Colonic mucosa (tissue), 4 donors: ENCODE results near the gene NRDC. TPM values are rescaled to one million over a fixed set of nuclear protein-coding genes. Genes with fewer than 3 reads are reported as not detected.

Source experiments
- DNase-seq: peaks from one replicate; pipeline ENCODE4 v3.0.0-alpha.2; 2020
- H3K27ac ChIP-seq: fragments of 200-600 bp; one replicate; pipeline ENCODE4 v1.8.0; 2021
- H3K27me3 ChIP-seq: fragments of 200-600 bp; one replicate; pipeline ENCODE4 v1.8.0; 2021
- H3K36me3 ChIP-seq: fragments of 200-600 bp; one replicate; pipeline ENCODE4 v1.8.0; 2021
- H3K4me1 ChIP-seq: fragments of 200-600 bp; one replicate; pipeline ENCODE4 v1.8.0; 2021; ENCODE audit warnings: mild to moderate bottlenecking
- H3K4me3 ChIP-seq: fragments of 200-600 bp; one replicate; pipeline ENCODE4 v1.8.0; 2021
- H3K9ac ChIP-seq, 2 donors: one replicate each; pipeline ENCODE4 v1.7.0; 2013; ENCODE audit warnings: control low read depth in 2 of 2, low read depth in 2 of 2, low read length in 2 of 2
- H3K9me3 ChIP-seq: fragments of 200-600 bp; one replicate; pipeline ENCODE4 v1.8.0; 2021
- CTCF ChIP-seq: fragments of 200-600 bp; IDR thresholded peaks from one replicate; pipeline ENCODE4 v1.8.0; 2022; ENCODE audit warnings: antibody characterized with exemption, mild to moderate bottlenecking
- intact Hi-C: fragments of 100-400 bp; cut with DNase I; formaldehyde crosslinking; loops from one replicate; pipeline ENCODE4 v1.14.1; 2022
- total RNA-seq, 2 donors: library from RNA; stranded (reverse); fragmentation: NEBNext Ultra II Directional in 1 of 2; extraction: Animal tissue kit (Norgen Biotek cat#: 25700) in 1 of 2; gene quantifications; one replicate each; pipeline ENCODE4 v1.2.1, GENCODE V29; 2021
- donor health status: healthy.
- donor health status: DM: no; HTN: no; CAD: no.
- donor health status: DM: no; HTN: no; CAD: no.

The NRDC gene
- total RNA-seq, 2 donors from 2014 or later: 89.0 to 108 TPM

GRCh38 chr1:51761351-51761750 lies 117.2 kb downstream of the NRDC start:
- no peak for TF ChIP-seq CTCF
- Histone ChIP-seq H3K27me3 (no peaks in the 10 kb centered on the region), H3K9me3 (no peaks in the 10 kb centered on the region), H3K4me1 (no peaks in the 10 kb centered on the region), H3K27ac (no peak overlapping the region), H3K36me3 (no peaks in the 10 kb centered on the region), H3K9ac (no peak overlapping the region), H3K4me3 (no peak overlapping the region)
- no peak for DNase-seq
- intact Hi-C loops: loop anchor here (10.0 kb wide), 1 partner anchor 137 kb away; no protein-coding TSS in a partner anchor

- H3K27ac ChIP-seq: no peak overlapping the region
- H3K9me3 ChIP-seq: no peaks in the 10 kb centered on the region
- DNase-seq: no peak
- intact Hi-C loops: loop anchor here (10.0 kb wide), 1 partner anchor 136 kb away; no protein-coding TSS in a partner anchor
- no peak overlapping the region for H3K9ac ChIP-seq
- H3K27me3 ChIP-seq: no peaks in the 10 kb centered on the region
- no peaks in the 10 kb centered on the region for H3K4me1 ChIP-seq
- no peaks in the 10 kb centered on the region for H3K36me3 ChIP-seq
- no peak for TF ChIP-seq CTCF
- H3K4me3 ChIP-seq: no peak overlapping the region
These were observed 117.7 kb downstream of the NRDC start for GRCh38 chr1:51760872-51761271.

- Histone ChIP-seq H3K9me3 (no peaks in the 10 kb centered on the region), H3K4me1 (no peaks in the 10 kb centered on the region), H3K9ac (no peak overlapping the region), H3K27ac (no peak overlapping the region), H3K36me3 (no peaks in the 10 kb centered on the region), H3K4me3 (no peak overlapping the region), H3K27me3 (no peaks in the 10 kb centered on the region)
- TF ChIP-seq CTCF: no peak
- DNase-seq: no peak
- intact Hi-C loops: no loop called here
These were observed 120.2 kb downstream of the NRDC start for GRCh38 chr1:51758310-51758709.

GRCh38 chr1:51756290-51756689 lies 122.2 kb downstream of the NRDC start:
- no peaks in the 10 kb centered on the region for H3K4me1 ChIP-seq
- H3K9me3 ChIP-seq: no peaks in the 10 kb centered on the region
- H3K9ac ChIP-seq: no peak overlapping the region
- no peaks in the 10 kb centered on the region for H3K27me3 ChIP-seq
- no peak for DNase-seq
- H3K36me3 ChIP-seq: no peaks in the 10 kb centered on the region
- no peak overlapping the region for H3K27ac ChIP-seq
- no peak for TF ChIP-seq CTCF
- no peak overlapping the region for H3K4me3 ChIP-seq
- intact Hi-C loops: no loop called here

GRCh38 chr1:51755437-51755836 lies 123.1 kb downstream of the NRDC start:
- no peaks in the 10 kb centered on the region for H3K27me3 ChIP-seq
- TF ChIP-seq CTCF: no peak
- intact Hi-C loops: no loop called here

More at GRCh38 chr1:51755437-51755836, 123.1 kb downstream of the NRDC start:
- Histone ChIP-seq H3K9ac (no peak overlapping the region), H3K36me3 (no peaks in the 10 kb centered on the region), H3K9me3 (no peaks in the 10 kb centered on the region), H3K4me3 (no peak overlapping the region), H3K27ac (no peak overlapping the region), H3K4me1 (no peaks in the 10 kb centered on the region)
- DNase-seq: no peak
